Body of pancreas (tissue), 4 donors: ENCODE measurements around the gene STRBP.

Source experiments
- CTCF ChIP-seq, 7 experiments: fragments of 450-650 bp in 4 of 7; fragments of 200-600 bp in 3 of 7; sonication (generic) in 3 of 7; IDR thresholded peaks; one replicate each; pipeline ENCODE4 v1.5.1; 2016 to 2019; ENCODE audit warnings: antibody characterized with exemption in 7 of 7
- POLR2A ChIP-seq, 3 donors: fragments of 450-650 bp; IDR thresholded peaks; one replicate each; pipeline ENCODE4 v1.6.1; 2016; ENCODE audit warnings: antibody characterized with exemption in 3 of 3, mild to moderate bottlenecking in 2 of 3

- no peak for TF ChIP-seq CTCF (IDR thresholded peaks at IDR 0.05)
- TF ChIP-seq POLR2A (IDR thresholded peaks at IDR 0.05), result no peak
Observed at GRCh38 chr9:123282362-123283047, 14.1 kb upstream of the STRBP start.
